ENCODE data around the gene ALDH2.
"Not testable (repeated sequence)": the region's sequence is repeated elsewhere in the genome, so short reads cannot be mapped to it uniquely, and the experiment has no call there.

ALDH2 gene

GRCh38 chr12:111758120-111758561 is 8.6 kb upstream of the ALDH2 start:
- DNase-seq (ENCODE audit: low read depth in 2 of 2) = peak in 1 of 2 donors; percentile 19
- no peak for TF ChIP-seq CTCF (IDR thresholded peaks at IDR 0.05; ENCODE audit: low read depth, low read length)
- no peak overlapping the region for H3K4me3 ChIP-seq (replicated peaks in 1 of 2; ENCODE audit: low read depth in 2 of 2, low read length in 2 of 2)

GRCh38 chr12:111759271-111759670 is 7.5 kb upstream of the ALDH2 start:
- no peak overlapping the region for H3K4me3 ChIP-seq (replicated peaks in 1 of 2; ENCODE audit: low read depth in 2 of 2, low read length in 2 of 2)
- TF ChIP-seq CTCF (IDR thresholded peaks at IDR 0.05; ENCODE audit: low read depth, low read length) = no peak

GRCh38 chr12:111759991-111760390 is 6.7 kb upstream of the ALDH2 start:
- TF ChIP-seq CTCF (IDR thresholded peaks at IDR 0.05; ENCODE audit: low read depth, low read length) = no peak
- no peak for DNase-seq (ENCODE audit: low read depth in 2 of 2)
- no peak overlapping the region for H3K4me3 ChIP-seq (replicated peaks in 1 of 2; ENCODE audit: low read depth in 2 of 2, low read length in 2 of 2)

More at GRCh38 chr12:111759271-111759670, 7.5 kb upstream of the ALDH2 start:
- DNase-seq (ENCODE audit: low read depth in 2 of 2) = no peak

- no peak for TF ChIP-seq CTCF (IDR thresholded peaks at IDR 0.05; ENCODE audit: low read depth, low read length)
- no peak overlapping the region for H3K4me3 ChIP-seq (replicated peaks in 1 of 2; ENCODE audit: low read depth in 2 of 2, low read length in 2 of 2)
- no peak for DNase-seq (ENCODE audit: low read depth in 2 of 2)
Measured at GRCh38 chr12:111761099-111761498, 5.6 kb upstream of the ALDH2 start.

GRCh38 chr12:111761706-111762105 is 5.0 kb upstream of the ALDH2 start:
- no peak for DNase-seq (ENCODE audit: low read depth in 2 of 2)
- TF ChIP-seq CTCF (IDR thresholded peaks at IDR 0.05; ENCODE audit: low read depth, low read length) = no peak
- no peak overlapping the region for H3K4me3 ChIP-seq (replicated peaks in 1 of 2; ENCODE audit: low read depth in 2 of 2, low read length in 2 of 2)

GRCh38 chr12:111763552-111763951 is 3.2 kb upstream of the ALDH2 start:
- not testable (repeated sequence) for H3K4me3 ChIP-seq (replicated peaks in 1 of 2; ENCODE audit: low read depth in 2 of 2, low read length in 2 of 2); DNase-seq (ENCODE audit: low read depth in 2 of 2)

- TF ChIP-seq CTCF (IDR thresholded peaks at IDR 0.05; ENCODE audit: low read depth, low read length) = no peak
- no peak overlapping the region for H3K4me3 ChIP-seq (replicated peaks in 1 of 2; ENCODE audit: low read depth in 2 of 2, low read length in 2 of 2)
- DNase-seq (ENCODE audit: low read depth in 2 of 2) = no peak
Measured at GRCh38 chr12:111764120-111764821, 2.5 kb upstream of the ALDH2 start.

All from cardiac fibroblast (primary cell).